IPS-18c (cell line): ENCODE results near the gene F13B.
"Not testable (repeated sequence)": the region's sequence is repeated elsewhere in the genome, so short reads cannot be mapped to it uniquely, and the experiment has no call there.

ENCODE experiments used
- H3K4me3 ChIP-seq: 2 replicates; pipeline ENCODE4 v1.7.0; 2013; ENCODE audit warnings: low read depth, mild to moderate bottlenecking, low read length, moderate library complexity; ENCODE audit not compliant: insufficient read depth
- H3K9me3 ChIP-seq: one replicate; pipeline ENCODE4 v1.6.1; 2013; ENCODE audit warnings: mild to moderate bottlenecking, low read length, moderate library complexity; ENCODE audit not compliant: control insufficient read depth, insufficient read depth

The F13B gene

GRCh38 chr1:197066719-197067456 lies at the start of gene F13B:
F13B (minus strand) TSS chr1:197067260; CDS start chr1:197067223, 37 bp downstream.
- H3K4me3 ChIP-seq = no peak within 1 kb of the TSS
- H3K9me3 ChIP-seq = no peaks in the 10 kb centered on the region

GRCh38 chr1:197116156-197116555 lies 49.1 kb upstream of the F13B start:
- Histone ChIP-seq H3K4me3 (no peak overlapping the region), H3K9me3 (no peaks in the 10 kb centered on the region)

- Histone ChIP-seq H3K4me3 (no peak overlapping the region), H3K9me3 (peaks cover 2% of the 10 kb centered on the region)
Measured at GRCh38 chr1:197106869-197107268, 39.8 kb upstream of the F13B start.

- no peak overlapping the region for H3K4me3 ChIP-seq
- peaks cover 4% of the 10 kb centered on the region for H3K9me3 ChIP-seq
Measured at GRCh38 chr1:197103300-197103699, 36.2 kb upstream of the F13B start.

GRCh38 chr1:197101978-197102377 lies 34.9 kb upstream of the F13B start:
- H3K4me3 ChIP-seq = no peak overlapping the region
- peaks cover 4% of the 10 kb centered on the region for H3K9me3 ChIP-seq

- Histone ChIP-seq H3K9me3 (peaks cover 4% of the 10 kb centered on the region), H3K4me3 (no peak overlapping the region)
Measured at GRCh38 chr1:197100677-197101076, 33.6 kb upstream of the F13B start.

GRCh38 chr1:197099444-197099843 lies 32.4 kb upstream of the F13B start:
- Histone ChIP-seq H3K4me3 (no peak overlapping the region), H3K9me3 (peaks cover 4% of the 10 kb centered on the region)

- H3K4me3 ChIP-seq, H3K9me3 ChIP-seq: not testable (repeated sequence)
Measured at GRCh38 chr1:197096971-197097370, 29.9 kb upstream of the F13B start.

GRCh38 chr1:197096137-197096536 lies 29.1 kb upstream of the F13B start:
- Histone ChIP-seq H3K9me3 (peaks cover 2% of the 10 kb centered on the region), H3K4me3 (no peak overlapping the region)

- H3K4me3 ChIP-seq = no peak overlapping the region
- H3K9me3 ChIP-seq = peaks cover 2% of the 10 kb centered on the region
Measured at GRCh38 chr1:197093226-197093885, 26.3 kb upstream of the F13B start.

- Histone ChIP-seq H3K4me3 (no peak overlapping the region), H3K9me3 (peaks cover 2% of the 10 kb centered on the region)
Measured at GRCh38 chr1:197092491-197093023, 25.5 kb upstream of the F13B start.

- Histone ChIP-seq H3K4me3 (no peak overlapping the region), H3K9me3 (peaks cover 16% of the 10 kb centered on the region)
Measured at GRCh38 chr1:197083474-197083873, 16.4 kb upstream of the F13B start.

GRCh38 chr1:197081117-197081753 lies 14.2 kb upstream of the F13B start:
- Histone ChIP-seq H3K9me3 (peaks cover 16% of the 10 kb centered on the region), H3K4me3 (no peak overlapping the region)

GRCh38 chr1:197080323-197080722 lies 13.3 kb upstream of the F13B start:
- peaks cover 16% of the 10 kb centered on the region for H3K9me3 ChIP-seq

GRCh38 chr1:197076585-197076984 lies 9.5 kb upstream of the F13B start:
- Histone ChIP-seq H3K9me3 (peaks cover 9% of the 10 kb centered on the region), H3K4me3 (no peak overlapping the region)

More at GRCh38 chr1:197080323-197080722, 13.3 kb upstream of the F13B start:
- no peak overlapping the region for H3K4me3 ChIP-seq

- Histone ChIP-seq H3K9me3 (no peaks in the 10 kb centered on the region), H3K4me3 (no peak overlapping the region)
Measured at GRCh38 chr1:197073978-197074377, 6.9 kb upstream of the F13B start.

GRCh38 chr1:197067457-197067818 lies 378 bp upstream of the F13B start:
- no peaks in the 10 kb centered on the region for H3K9me3 ChIP-seq
- H3K4me3 ChIP-seq = no peak overlapping the region

GRCh38 chr1:197066277-197066676 lies 783 bp downstream of the F13B start:
- Histone ChIP-seq H3K4me3 (no peak overlapping the region), H3K9me3 (no peaks in the 10 kb centered on the region)
